H9 (cell line): ENCODE data around the gene RIPK4. TPM values are rescaled to one million over a fixed set of nuclear protein-coding genes. Genes with fewer than 3 reads are reported as not detected.

ENCODE experiments used
- DNase-seq: peaks from one replicate; pipeline ENCODE4 v3.0.0-alpha.2; 2017
- H2AFZ ChIP-seq: one replicate; pipeline ENCODE4 v1.6.1; 2013; ENCODE audit warnings: mild to moderate bottlenecking, low read length, control low read depth, moderate library complexity
- H2AK5ac ChIP-seq: 2 replicates; pipeline ENCODE4 v1.6.1; 2013; ENCODE audit warnings: low read length, control low read depth, mixed read lengths; ENCODE audit not compliant: insufficient read length
- H2BK120ac ChIP-seq: one replicate; pipeline ENCODE4 v1.6.1; 2013; ENCODE audit warnings: low read depth, mild to moderate bottlenecking, low read length, control low read depth, inconsistent platforms; ENCODE audit not compliant: poor library complexity, severe bottlenecking
- H2BK12ac ChIP-seq: 2 replicates; pipeline ENCODE4 v1.6.1; 2013; ENCODE audit warnings: low read length, control low read depth, mixed read lengths, low read depth; ENCODE audit not compliant: insufficient read length
- H2BK15ac ChIP-seq: 2 replicates; pipeline ENCODE4 v1.6.1; 2013; ENCODE audit warnings: low read depth, low read length, control low read depth
- H2BK20ac ChIP-seq: one replicate; pipeline ENCODE4 v1.6.1; 2013; ENCODE audit warnings: low read depth, mild to moderate bottlenecking, low read length, control low read depth, inconsistent platforms; ENCODE audit not compliant: poor library complexity, severe bottlenecking
- H2BK5ac ChIP-seq: 2 replicates; pipeline ENCODE4 v1.6.1; 2013; ENCODE audit warnings: low read length, control low read depth, mixed read lengths; ENCODE audit not compliant: insufficient read length
- H3K14ac ChIP-seq: 2 replicates; pipeline ENCODE4 v1.6.1; 2013; ENCODE audit warnings: low read length, control low read depth; ENCODE audit not compliant: insufficient read depth
- H3K18ac ChIP-seq: 2 replicates; pipeline ENCODE4 v1.6.1; 2013; ENCODE audit warnings: low read depth, mild to moderate bottlenecking, mixed read lengths, low read length, control low read depth; ENCODE audit not compliant: insufficient read length
- H3K23ac ChIP-seq: 2 replicates; pipeline ENCODE4 v1.6.1; 2013; ENCODE audit warnings: low read length, control low read depth, mixed read lengths, low read depth; ENCODE audit not compliant: insufficient read length
- H3K23me2 ChIP-seq: 2 replicates; pipeline ENCODE4 v1.6.1; 2013; ENCODE audit warnings: low read depth, mild to moderate bottlenecking, mixed read lengths, low read length, control low read depth; ENCODE audit not compliant: insufficient read length, poor library complexity, severe bottlenecking
- H3K27ac ChIP-seq: 2 replicates; pipeline ENCODE4 v1.5.1; 2013; ENCODE audit warnings: low read length, control low read depth, mixed read lengths, low read depth; ENCODE audit not compliant: insufficient read length
- H3K27me3 ChIP-seq: 2 replicates; pipeline ENCODE4 v1.6.1; 2013; ENCODE audit warnings: low read length, control low read depth, inconsistent platforms; ENCODE audit not compliant: insufficient read depth
- H3K4ac ChIP-seq: 2 replicates; pipeline ENCODE4 v1.6.1; 2013; ENCODE audit warnings: low read depth, mild to moderate bottlenecking, control low read depth, inconsistent platforms, low read length, moderate library complexity
- H3K4me1 ChIP-seq: 2 replicates; pipeline ENCODE4 v1.6.1; 2013; ENCODE audit warnings: low read length, control low read depth, inconsistent platforms; ENCODE audit not compliant: insufficient read depth
- H3K4me2 ChIP-seq: 2 replicates; pipeline ENCODE4 v1.6.1; 2013; ENCODE audit warnings: low read length, control low read depth, mixed read lengths; ENCODE audit not compliant: insufficient read length, insufficient read depth
- H3K56ac ChIP-seq: 2 replicates; pipeline ENCODE4 v1.6.1; 2013; ENCODE audit warnings: low read depth, mild to moderate bottlenecking, mixed read lengths, low read length, control low read depth; ENCODE audit not compliant: insufficient read length
- H3K79me1 ChIP-seq: 2 replicates; pipeline ENCODE4 v1.6.1; 2013; ENCODE audit warnings: low read depth, mild to moderate bottlenecking, moderate library complexity, low read length, control low read depth, inconsistent platforms; ENCODE audit not compliant: insufficient read depth, poor library complexity, severe bottlenecking
- H3K79me2 ChIP-seq: 2 replicates; pipeline ENCODE4 v1.6.1; 2013; ENCODE audit warnings: low read length, control low read depth, inconsistent platforms; ENCODE audit not compliant: insufficient read depth
- H3K9ac ChIP-seq: 2 replicates; pipeline ENCODE4 v1.6.1; 2013; ENCODE audit warnings: low read length, control low read depth, mixed read lengths; ENCODE audit not compliant: insufficient read length; ENCODE audit errors: extremely low read depth
- H3K9me3 ChIP-seq: one replicate; pipeline ENCODE4 v1.6.1; 2013; ENCODE audit warnings: low read depth, low read length, inconsistent platforms; ENCODE audit not compliant: control insufficient read depth
- H3T11ph ChIP-seq: one replicate; pipeline ENCODE4 v1.6.1; 2013; ENCODE audit warnings: mild to moderate bottlenecking, low read length, control low read depth, inconsistent platforms
- H4K20me1 ChIP-seq: one replicate; pipeline ENCODE4 v1.6.1; 2013; ENCODE audit not compliant: control insufficient read depth, insufficient read length, insufficient read depth
- H4K5ac ChIP-seq: 2 replicates; pipeline ENCODE4 v1.6.1; 2013; ENCODE audit warnings: low read depth, mild to moderate bottlenecking, mixed read lengths, low read length, control low read depth; ENCODE audit not compliant: insufficient read length
- H4K8ac ChIP-seq: replicated peaks from 2 replicates; pipeline ENCODE4 v1.6.1; 2013; ENCODE audit warnings: low read length, control low read depth, mixed read lengths, low read depth; ENCODE audit not compliant: insufficient read length
- H4K91ac ChIP-seq: 2 replicates; pipeline ENCODE4 v1.6.1; 2013; ENCODE audit warnings: low read depth, mild to moderate bottlenecking, moderate library complexity, mixed read lengths, low read length, control low read depth; ENCODE audit not compliant: insufficient read length
- H3K27ac Mint-ChIP-seq, 3 experiments: 2 replicates in 2 of 3; 3 replicates in 1 of 3; pipeline ENCODE4 v1.8.0; 2020 to 2021; ENCODE audit warnings: mixed read lengths in 3 of 3, mild to moderate bottlenecking in 1 of 3, moderate library complexity in 1 of 3
- H3K27me3 Mint-ChIP-seq: 2 replicates; pipeline ENCODE4 v1.8.0; 2021; ENCODE audit warnings: low read depth, mild to moderate bottlenecking, moderate library complexity, mixed read lengths
- H3K36me3 Mint-ChIP-seq, 3 experiments: 2 replicates in 2 of 3; 3 replicates in 1 of 3; pipeline ENCODE4 v1.8.0; 2020 to 2021; ENCODE audit warnings: low read depth in 3 of 3, mixed read lengths in 3 of 3; ENCODE audit not compliant: insufficient read depth in 1 of 3
- H3K4me1 Mint-ChIP-seq, 2 experiments: 2 replicates each; pipeline ENCODE4 v1.8.0; 2020; ENCODE audit warnings: mixed read lengths in 2 of 2
- H3K4me3 Mint-ChIP-seq, 2 experiments: 2 replicates in 1 of 2; 3 replicates in 1 of 2; pipeline ENCODE4 v1.8.0; 2020 to 2021; ENCODE audit warnings: mild to moderate bottlenecking in 2 of 2, mixed read lengths in 2 of 2, moderate library complexity in 1 of 2
- H3K9me3 Mint-ChIP-seq, 2 experiments: 2 replicates in 1 of 2; 3 replicates in 1 of 2; pipeline ENCODE4 v1.8.0; 2020; ENCODE audit warnings: mild to moderate bottlenecking in 2 of 2, mixed read lengths in 2 of 2, moderate library complexity in 1 of 2
- CTCF ChIP-seq: fragments of 200-600 bp; sonication (generic); conservative IDR thresholded peaks from 3 replicates; pipeline ENCODE4 v1.8.0; 2021; ENCODE audit warnings: antibody characterized with exemption, mild to moderate bottlenecking
- WGBS: extraction: QIAGEN DNeasy Blood & Tissue Kit; methylation state at CpG from one replicate; pipeline ENCODE4 v1.1.7; 2013; ENCODE audit warnings: missing lambda C conversion rate, low lambda C conversion rate, mixed read lengths; ENCODE audit not compliant: insufficient read length; ENCODE audit errors: extremely low coverage; 5-methylcytosine and 5-hydroxymethylcytosine counted together
- total RNA-seq: library from RNA; stranded (reverse); gene quantifications from 2 replicates; pipeline ENCODE4 v1.2.1, GENCODE V29; 2021

Gene RIPK4
- total RNA-seq, 1 experiment from 2014 or later, result 2.9 TPM

GRCh38 chr21:41706678-41707077 lies 60.2 kb downstream of the RIPK4 start:
- H3K79me1 ChIP-seq, result no peaks in the 10 kb centered on the region
- H4K5ac ChIP-seq, result no peak overlapping the region
- H3K4me2 ChIP-seq, result no peak overlapping the region
- no peaks in the 10 kb centered on the region for H3K79me2 ChIP-seq
- no peak for TF ChIP-seq CTCF
- no peak overlapping the region for H3K4me3 Mint-ChIP-seq
- H3K56ac ChIP-seq, result no peak overlapping the region
- H3K27me3 Mint-ChIP-seq, result peaks cover 6% of the 10 kb centered on the region
- no peak overlapping the region for H2AFZ ChIP-seq
- H3K18ac ChIP-seq, result no peak overlapping the region
- WGBS, result 100% methylated on average over 2 of the region's 3 CpGs
- H3K4me1 Mint-ChIP-seq, result peaks cover 21 to 28% of the 10 kb centered on the region in 2 experiments
- no peak overlapping the region for H4K91ac ChIP-seq
- H4K8ac ChIP-seq, result no peak overlapping the region
- no peak overlapping the region for H2AK5ac ChIP-seq
- H4K20me1 ChIP-seq, result no peaks in the 10 kb centered on the region
- no peak overlapping the region for H3K4ac ChIP-seq
- H2BK12ac ChIP-seq, result no peak overlapping the region
- no peak for DNase-seq
- no peak overlapping the region for H3T11ph ChIP-seq
- no peak overlapping the region for H2BK20ac ChIP-seq
- H3K23ac ChIP-seq, result no peak overlapping the region
- H3K27ac ChIP-seq, result no peak overlapping the region
- H3K23me2 ChIP-seq, result no peaks in the 10 kb centered on the region
- H3K27me3 ChIP-seq, result peaks cover 2% of the 10 kb centered on the region; the same call in 1 of the 2 replicates
- peaks cover 3% of the 10 kb centered on the region; the same call in 1 of the 2 replicates for H3K4me1 ChIP-seq
- H2BK120ac ChIP-seq, result no peak overlapping the region
- H2BK5ac ChIP-seq, result no peak overlapping the region
- H2BK15ac ChIP-seq, result no peak overlapping the region
- H3K9ac ChIP-seq, result no peak overlapping the region
- H3K27ac Mint-ChIP-seq, result no peak overlapping the region; a peak in 1 of 7 replicates
- peaks cover 0 to 7% of the 10 kb centered on the region in 2 experiments; a peak in 3 of 5 replicates for H3K9me3 Mint-ChIP-seq
- peaks cover 0 to 4% (median 0%) of the 10 kb centered on the region in 3 experiments; a peak in 3 of 7 replicates for H3K36me3 Mint-ChIP-seq
- no peaks in the 10 kb centered on the region for H3K9me3 ChIP-seq
- H3K14ac ChIP-seq, result no peak overlapping the region
